Activated CD8-positive, alpha-beta memory T cell treated with anti-CD3 and anti-CD28 coated beads for 48 hours (primary cell): ENCODE data around the gene RAVER1.
A peak's percentile ranks its signal among the peaks of the same experiment; 100 is the strongest.

Experiments used
- DNase-seq, 3 experiments: peaks; one replicate each; pipeline ENCODE4 v3.0.0-alpha.2; 2020; ENCODE audit warnings: low read depth in 2 of 3, low spot score in 2 of 3

Gene RAVER1

DNA sequence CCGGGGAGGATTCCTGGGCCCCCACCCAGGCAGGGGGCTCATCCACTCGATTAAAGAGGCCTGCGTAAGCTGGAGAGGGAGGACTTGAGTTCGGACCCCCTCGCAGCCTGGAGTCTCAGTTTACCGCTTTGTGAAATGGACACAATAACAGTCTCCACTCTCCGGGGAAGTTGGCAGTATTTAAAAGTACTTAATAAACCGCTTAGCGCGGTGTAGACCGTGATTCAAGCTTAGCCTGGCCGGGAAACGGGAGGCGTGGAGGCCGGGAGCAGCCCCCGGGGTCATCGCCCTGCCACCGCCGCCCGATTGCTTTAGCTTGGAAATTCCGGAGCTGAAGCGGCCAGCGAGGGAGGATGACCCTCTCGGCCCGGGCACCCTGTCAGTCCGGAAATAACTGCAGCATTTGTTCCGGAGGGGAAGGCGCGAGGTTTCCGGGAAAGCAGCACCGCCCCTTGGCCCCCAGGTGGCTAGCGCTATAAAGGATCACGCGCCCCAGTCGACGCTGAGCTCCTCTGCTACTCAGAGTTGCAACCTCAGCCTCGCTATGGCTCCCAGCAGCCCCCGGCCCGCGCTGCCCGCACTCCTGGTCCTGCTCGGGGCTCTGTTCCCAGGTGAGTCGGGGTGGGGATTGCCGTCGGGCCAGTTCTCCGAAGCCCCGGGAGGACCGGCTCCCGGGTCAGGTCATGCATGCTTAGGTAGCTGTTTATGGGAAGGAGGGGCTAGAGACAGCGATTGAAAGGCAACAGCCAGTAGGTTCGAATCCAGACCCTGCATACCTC is 62.5 kb downstream of the RAVER1 start, which contains the start of gene ICAM1:
ICAM1 (plus strand) TSS at position 505 of the 779 bp plus-strand sequence; CDS start at position 545, 40 bp downstream.
- DNase-seq: peak; percentile 52 to 65 (median 61)

DNA sequence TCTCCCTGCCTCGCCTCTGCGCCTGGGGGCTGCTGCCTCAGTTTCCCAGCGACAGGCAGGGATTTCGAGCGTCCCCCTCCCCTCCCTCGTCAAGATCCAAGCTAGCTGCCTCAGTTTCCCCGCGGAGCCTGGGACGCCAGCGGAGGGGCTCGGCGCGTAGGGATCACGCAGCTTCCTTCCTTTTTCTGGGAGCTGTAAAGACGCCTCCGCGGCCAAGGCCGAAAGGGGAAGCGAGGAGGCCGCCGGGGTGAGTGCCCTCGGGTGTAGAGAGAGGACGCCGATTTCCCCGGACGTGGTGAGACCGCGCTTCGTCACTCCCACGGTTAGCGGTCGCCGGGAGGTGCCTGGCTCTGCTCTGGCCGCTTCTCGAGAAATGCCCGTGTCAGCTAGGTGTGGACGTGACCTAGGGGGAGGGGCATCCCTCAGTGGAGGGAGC is 63.1 kb downstream of the RAVER1 start:
- DNase-seq: peak in 2 of 3 experiments; percentile 72 to 74

DNA sequence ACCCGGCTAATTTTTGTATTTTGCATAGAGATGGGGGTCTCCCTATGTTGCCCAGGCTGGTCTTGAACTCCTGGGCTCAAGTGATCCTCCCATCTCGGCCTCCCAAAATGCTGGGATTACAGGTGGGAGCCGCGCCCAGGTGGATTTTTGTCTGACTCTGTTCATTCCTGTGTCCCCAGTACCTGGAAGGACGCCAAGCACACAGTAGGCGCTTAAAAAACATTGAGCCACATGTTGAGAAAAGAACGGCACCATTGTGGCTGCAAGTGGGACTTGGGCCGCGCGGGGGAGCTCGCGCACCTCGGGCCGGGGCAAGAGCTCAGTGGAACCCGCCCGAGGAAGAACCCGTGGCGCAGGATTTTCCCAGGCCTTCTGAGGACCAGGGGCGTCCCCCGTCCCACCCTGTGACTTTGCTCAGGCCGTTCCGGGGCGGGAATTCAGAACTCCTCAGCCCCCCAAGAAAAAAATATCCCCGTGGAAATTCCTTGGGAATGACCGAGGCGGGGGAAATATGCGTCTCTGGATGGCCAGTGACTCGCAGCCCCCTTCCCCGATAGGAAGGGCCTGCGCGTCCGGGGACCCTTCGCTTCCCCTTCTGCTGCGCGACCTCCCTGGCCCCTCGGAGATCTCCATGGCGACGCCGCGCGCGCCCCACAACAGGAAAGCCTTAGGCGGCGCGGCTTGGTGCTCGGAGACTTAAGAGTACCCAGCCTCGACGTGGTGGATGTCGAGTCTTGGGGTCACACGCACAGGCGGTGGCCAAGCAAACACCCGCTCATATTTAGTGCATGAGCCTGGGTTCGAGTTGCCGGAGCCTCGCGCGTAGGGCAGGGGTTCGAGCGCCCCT is 63.8 kb downstream of the RAVER1 start:
- DNase-seq: peak; percentile 72 to 94 (median 80)

GRCh38 chr19:10268071-10268470 is 65.3 kb downstream of the RAVER1 start:
- DNase-seq: no peak

DNA sequence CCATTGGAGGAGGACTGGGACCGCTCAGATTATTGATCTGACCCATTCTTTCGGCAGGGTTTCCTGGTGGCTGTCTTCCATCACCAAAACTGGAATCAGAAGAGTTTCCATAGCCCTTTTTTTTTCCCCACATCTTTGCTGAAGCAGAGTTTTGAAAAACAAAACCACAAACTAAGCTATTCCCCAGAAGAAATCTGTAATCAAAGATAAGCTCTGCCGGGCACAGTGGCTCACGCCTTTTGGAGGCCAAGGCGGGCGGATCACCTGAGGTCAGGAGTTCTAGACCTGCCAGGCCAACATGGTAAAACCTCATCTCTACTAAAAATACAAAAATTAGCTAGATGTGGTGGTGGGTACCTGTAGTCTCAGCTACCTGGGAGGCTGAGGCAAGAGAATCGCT is 66.6 kb downstream of the RAVER1 start:
- no peak for DNase-seq
